Mesendoderm (in vitro differentiated cells): Measurements from ENCODE around the gene FBXL7.
A peak's percentile ranks its signal among the peaks of the same experiment; 100 is the strongest.

Experiments used
- DNase-seq: peaks from one replicate; pipeline ENCODE4 v3.0.0; 2013
- H2AK5ac ChIP-seq: 2 replicates; pipeline ENCODE4 v1.6.1; 2013; ENCODE audit warnings: low read length, inconsistent platforms
- H2BK120ac ChIP-seq: 2 replicates; pipeline ENCODE4 v1.6.1; 2013; ENCODE audit warnings: low read depth, mild to moderate bottlenecking, low read length, moderate library complexity, mixed read lengths
- H2BK15ac ChIP-seq: replicated peaks from 2 replicates; pipeline ENCODE4 v1.6.1; 2013; ENCODE audit warnings: low read depth, mild to moderate bottlenecking, moderate library complexity
- H2BK5ac ChIP-seq: 2 replicates; pipeline ENCODE4 v1.6.1; 2013; ENCODE audit warnings: low read length, inconsistent platforms
- H3K18ac ChIP-seq: 2 replicates; pipeline ENCODE4 v1.6.1; 2013; ENCODE audit warnings: mild to moderate bottlenecking, low read length, mixed read lengths
- H3K23ac ChIP-seq: one replicate; pipeline ENCODE4 v1.6.1; 2013; ENCODE audit warnings: low read length
- H3K27ac ChIP-seq: 2 replicates; pipeline ENCODE4 v1.5.1; 2013; ENCODE audit warnings: low read depth, mild to moderate bottlenecking, inconsistent platforms, low read length, moderate library complexity
- H3K27me3 ChIP-seq: 2 replicates; pipeline ENCODE4 v1.6.1; 2013; ENCODE audit warnings: low read length, control low read depth, mild to moderate bottlenecking, inconsistent platforms; ENCODE audit not compliant: insufficient read depth, poor library complexity
- H3K36me3 ChIP-seq: 2 replicates; pipeline ENCODE4 v1.6.1; 2013; ENCODE audit warnings: low read length, inconsistent platforms; ENCODE audit not compliant: control insufficient read depth, insufficient read depth
- H3K4ac ChIP-seq: one replicate; pipeline ENCODE4 v1.6.1; 2013; ENCODE audit warnings: low read depth, mild to moderate bottlenecking, low read length, moderate library complexity
- H3K4me1 ChIP-seq: 2 replicates; pipeline ENCODE4 v1.6.1; 2013; ENCODE audit warnings: low read depth, low read length, inconsistent platforms; ENCODE audit not compliant: control insufficient read depth
- H3K4me2 ChIP-seq: 2 replicates; pipeline ENCODE4 v1.6.1; 2013; ENCODE audit warnings: low read length
- H3K4me3 ChIP-seq: 2 replicates; pipeline ENCODE4 v1.5.1; 2013; ENCODE audit warnings: mild to moderate bottlenecking, low read length
- H3K56ac ChIP-seq: one replicate; pipeline ENCODE4 v1.6.1; 2013; ENCODE audit warnings: low read length
- H3K79me1 ChIP-seq: 2 replicates; pipeline ENCODE4 v1.6.1; 2013; ENCODE audit warnings: low read length, inconsistent platforms
- H3K79me2 ChIP-seq: 2 replicates; pipeline ENCODE4 v1.6.1; 2013; ENCODE audit warnings: mild to moderate bottlenecking, low read length; ENCODE audit not compliant: control insufficient read depth, insufficient read depth
- H3K9ac ChIP-seq: 2 replicates; pipeline ENCODE4 v1.6.1; 2013; ENCODE audit warnings: low read length, inconsistent platforms
- H4K5ac ChIP-seq: one replicate; pipeline ENCODE4 v1.6.1; 2013; ENCODE audit warnings: low read length
- H4K8ac ChIP-seq: one replicate; pipeline ENCODE4 v1.6.1; 2013; ENCODE audit warnings: low read depth, mild to moderate bottlenecking, control low read depth, low read length, moderate library complexity
- WGBS: extraction: QIAGEN DNeasy Blood & Tissue Kit; methylation state at CpG from one replicate; pipeline ENCODE4 v1.1.7; 2013; ENCODE audit warnings: low lambda C conversion rate, missing lambda C conversion rate; ENCODE audit not compliant: insufficient coverage; ENCODE audit errors: extremely low coverage; 5-methylcytosine and 5-hydroxymethylcytosine counted together

Gene FBXL7

GRCh38 chr5:15595929-15596328 is 95.9 kb downstream of the FBXL7 start:
- no peak overlapping the region for H4K8ac ChIP-seq
- no peak overlapping the region for H3K4me2 ChIP-seq
- no peaks in the 10 kb centered on the region for H3K36me3 ChIP-seq
- no peak overlapping the region for H3K27ac ChIP-seq
- no peak overlapping the region for H2BK15ac ChIP-seq
- no peak overlapping the region for H4K5ac ChIP-seq
- H3K27me3 ChIP-seq = no peaks in the 10 kb centered on the region
- no peak overlapping the region for H2BK120ac ChIP-seq
- no peak overlapping the region for H3K18ac ChIP-seq
- H3K56ac ChIP-seq = no peak overlapping the region
- H3K4me3 ChIP-seq = no peak overlapping the region
- no peak overlapping the region for H3K9ac ChIP-seq
- DNase-seq = no peak
- peaks cover 6% of the 10 kb centered on the region for H3K79me1 ChIP-seq
- no CpG with 5 or more reads among the region's 3 CpGs for WGBS
- H3K23ac ChIP-seq = no peak overlapping the region
- no peaks in the 10 kb centered on the region for H3K79me2 ChIP-seq
- peaks cover 10% of the 10 kb centered on the region for H3K4me1 ChIP-seq
- no peak overlapping the region for H2AK5ac ChIP-seq
- H2BK5ac ChIP-seq = no peak overlapping the region
- peak overlapping the region; percentile 55 for H3K4ac ChIP-seq

GRCh38 chr5:15596936-15597335 is 97.0 kb downstream of the FBXL7 start:
- Histone ChIP-seq H3K4me1 (peaks cover 10% of the 10 kb centered on the region), H3K56ac (no peak overlapping the region), H2BK15ac (no peak overlapping the region), H3K9ac (no peak overlapping the region), H3K79me1 (peaks cover 5% of the 10 kb centered on the region), H2AK5ac (no peak overlapping the region), H4K5ac (no peak overlapping the region), H3K4me3 (no peak overlapping the region), H3K27ac (no peak overlapping the region), H3K18ac (no peak overlapping the region), H3K4me2 (no peak overlapping the region), H4K8ac (no peak overlapping the region), H2BK5ac (no peak overlapping the region), H2BK120ac (no peak overlapping the region), H3K23ac (no peak overlapping the region), H3K4ac (no peak overlapping the region), H3K79me2 (no peaks in the 10 kb centered on the region), H3K36me3 (no peaks in the 10 kb centered on the region), H3K27me3 (no peaks in the 10 kb centered on the region)
- peak; percentile 73 for DNase-seq
- WGBS = no CpG with 5 or more reads among the region's 1 CpG

GRCh38 chr5:15597804-15598203 is 97.8 kb downstream of the FBXL7 start:
- Histone ChIP-seq H3K79me2 (no peaks in the 10 kb centered on the region), H3K9ac (no peak overlapping the region), H4K5ac (no peak overlapping the region), H2BK15ac (no peak overlapping the region), H3K27ac (no peak overlapping the region), H2BK120ac (no peak overlapping the region), H3K56ac (no peak overlapping the region), H3K4me1 (peaks cover 10% of the 10 kb centered on the region), H3K27me3 (no peaks in the 10 kb centered on the region), H3K79me1 (peaks cover 5% of the 10 kb centered on the region), H3K18ac (no peak overlapping the region), H2AK5ac (no peak overlapping the region), H3K36me3 (no peaks in the 10 kb centered on the region), H3K4me2 (no peak overlapping the region), H3K4ac (no peak overlapping the region), H3K4me3 (no peak overlapping the region), H4K8ac (no peak overlapping the region), H2BK5ac (no peak overlapping the region), H3K23ac (no peak overlapping the region)
- DNase-seq = no peak
- no CpG with 5 or more reads among the region's 1 CpG for WGBS

GRCh38 chr5:15598294-15598902 is 98.4 kb downstream of the FBXL7 start:
- Histone ChIP-seq H3K4ac (no peak overlapping the region), H2BK5ac (no peak overlapping the region)
- no CpG with 5 or more reads among the region's 3 CpGs for WGBS

GRCh38 chr5:15600035-15600434 is 100.1 kb downstream of the FBXL7 start:
- Histone ChIP-seq H2AK5ac (no peak overlapping the region), H2BK15ac (no peak overlapping the region), H4K8ac (no peak overlapping the region), H3K4ac (no peak overlapping the region), H3K4me1 (peaks cover 10% of the 10 kb centered on the region), H3K79me2 (no peaks in the 10 kb centered on the region), H3K9ac (no peak overlapping the region), H3K56ac (no peak overlapping the region), H3K79me1 (peaks cover 5% of the 10 kb centered on the region), H3K4me2 (no peak overlapping the region), H2BK5ac (no peak overlapping the region), H2BK120ac (no peak overlapping the region), H4K5ac (no peak overlapping the region), H3K27ac (no peak overlapping the region), H3K27me3 (no peaks in the 10 kb centered on the region), H3K4me3 (no peak overlapping the region), H3K36me3 (no peaks in the 10 kb centered on the region), H3K18ac (peak overlapping the region; percentile 41), H3K23ac (no peak overlapping the region)
- peak; percentile 35 for DNase-seq
- WGBS = no CpG with 5 or more reads among the region's 4 CpGs

More at GRCh38 chr5:15598294-15598902, 98.4 kb downstream of the FBXL7 start:
- H3K18ac ChIP-seq = no peak overlapping the region
- no peak overlapping the region for H2AK5ac ChIP-seq
- no peak overlapping the region for H4K8ac ChIP-seq
- DNase-seq = peak; percentile 57
- H3K23ac ChIP-seq = no peak overlapping the region
- H3K27me3 ChIP-seq = no peaks in the 10 kb centered on the region
- no peak overlapping the region for H3K27ac ChIP-seq
- no peak overlapping the region for H3K4me3 ChIP-seq
- H2BK15ac ChIP-seq = no peak overlapping the region
- H3K4me2 ChIP-seq = no peak overlapping the region
- H4K5ac ChIP-seq = no peak overlapping the region
- no peak overlapping the region for H3K9ac ChIP-seq
- H2BK120ac ChIP-seq = no peak overlapping the region
- peaks cover 5% of the 10 kb centered on the region for H3K79me1 ChIP-seq
- H3K79me2 ChIP-seq = no peaks in the 10 kb centered on the region
- peaks cover 10% of the 10 kb centered on the region for H3K4me1 ChIP-seq
- no peak overlapping the region for H3K56ac ChIP-seq
- no peaks in the 10 kb centered on the region for H3K36me3 ChIP-seq

GRCh38 chr5:15601274-15601673 is 101.3 kb downstream of the FBXL7 start:
- Histone ChIP-seq H3K79me2 (no peaks in the 10 kb centered on the region), H3K79me1 (peaks cover 5% of the 10 kb centered on the region), H3K18ac (no peak overlapping the region), H2BK5ac (no peak overlapping the region), H2AK5ac (no peak overlapping the region), H2BK15ac (no peak overlapping the region), H4K8ac (no peak overlapping the region), H3K9ac (no peak overlapping the region), H3K23ac (no peak overlapping the region), H3K27ac (no peak overlapping the region), H2BK120ac (no peak overlapping the region), H3K4me2 (no peak overlapping the region), H3K56ac (no peak overlapping the region), H4K5ac (no peak overlapping the region), H3K4me1 (peaks cover 10% of the 10 kb centered on the region), H3K4me3 (no peak overlapping the region), H3K36me3 (no peaks in the 10 kb centered on the region), H3K27me3 (no peaks in the 10 kb centered on the region), H3K4ac (no peak overlapping the region)
- no CpG with 5 or more reads among the region's 4 CpGs for WGBS
- DNase-seq = peak; percentile 38
